ENCODE results near the gene ZBTB40. TPM values are rescaled to one million over a fixed set of nuclear protein-coding genes. Genes with fewer than 3 reads are reported as not detected.

ZBTB40 gene
- total RNA-seq, 1 donor = 14.8 TPM

DNA sequence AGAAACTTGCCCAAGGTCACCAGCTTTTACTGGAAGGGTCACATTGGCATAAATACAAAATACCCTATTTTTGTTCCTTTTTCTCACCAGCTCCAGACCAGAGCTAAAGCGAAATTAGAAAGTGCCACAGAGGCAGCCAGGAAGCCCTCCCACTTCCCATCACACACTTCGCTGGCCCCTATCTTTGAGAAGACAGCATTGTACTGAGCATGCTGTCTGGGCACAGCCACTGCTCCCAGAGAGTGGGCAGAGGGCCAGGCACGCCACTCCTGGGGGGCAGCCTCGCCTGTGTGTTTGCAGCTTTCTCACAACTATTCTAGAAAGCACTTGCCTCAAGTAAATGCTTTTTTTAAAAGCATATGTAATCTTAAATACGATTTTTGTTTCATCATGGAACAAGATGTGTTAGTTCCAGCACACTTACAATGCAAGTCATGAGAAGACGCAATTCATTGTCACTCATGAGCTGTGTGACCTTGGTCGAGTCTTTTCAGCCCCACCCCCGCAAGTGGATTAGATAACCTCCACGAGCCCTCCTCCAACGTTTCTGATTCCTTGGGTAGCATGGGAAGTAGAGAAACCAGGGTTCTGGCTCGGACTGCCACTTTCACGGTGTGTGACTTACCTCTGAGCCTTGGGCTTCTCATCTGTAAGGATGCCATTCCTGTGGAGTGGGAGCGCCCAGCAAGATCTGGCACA, 85.9 kb downstream of the ZBTB40 start:
- Histone ChIP-seq H3K27me3 (ENCODE audit: insufficient read depth, low read length) (no peaks in the 10 kb centered on the region), H3K9me3 (ENCODE audit: low read depth, low read length) (no peaks in the 10 kb centered on the region), H3K4me1 (ENCODE audit: insufficient read depth, low read length) (no peaks in the 10 kb centered on the region), H3K4me3 (ENCODE audit: low read length) (no peak overlapping the region)

- Histone ChIP-seq H3K4me1 (ENCODE audit: insufficient read depth, low read length) (no peaks in the 10 kb centered on the region), H3K4me3 (ENCODE audit: low read length) (no peak overlapping the region), H3K9me3 (ENCODE audit: low read depth, low read length) (no peaks in the 10 kb centered on the region), H3K27me3 (ENCODE audit: insufficient read depth, low read length) (no peaks in the 10 kb centered on the region)
Measured at GRCh38 chr1:22539510-22540118, 88.0 kb downstream of the ZBTB40 start.

DNA sequence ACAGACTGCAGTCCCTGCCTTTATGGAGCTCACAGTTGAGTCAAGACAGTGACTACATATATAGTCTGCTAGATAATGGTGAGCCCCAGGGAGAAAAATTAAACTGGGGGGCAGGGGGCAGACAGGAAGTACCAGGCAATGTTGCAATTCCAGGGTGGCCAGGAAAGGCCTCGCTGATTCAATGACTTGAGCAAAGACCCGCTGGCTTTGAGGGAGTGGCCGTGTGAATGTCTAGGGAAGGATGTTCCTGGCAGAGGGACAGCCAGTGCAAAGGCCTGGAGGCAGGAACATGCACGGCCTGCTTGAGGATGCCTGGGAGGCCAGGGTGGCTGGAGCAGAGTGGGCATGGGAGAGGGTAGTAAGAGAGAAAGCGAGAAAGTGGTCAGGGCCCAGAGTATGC, 88.7 kb downstream of the ZBTB40 start:
- Histone ChIP-seq H3K9me3 (ENCODE audit: low read depth, low read length) (no peaks in the 10 kb centered on the region), H3K4me1 (ENCODE audit: insufficient read depth, low read length) (no peaks in the 10 kb centered on the region), H3K4me3 (ENCODE audit: low read length) (no peak overlapping the region), H3K27me3 (ENCODE audit: insufficient read depth, low read length) (no peaks in the 10 kb centered on the region)

DNA sequence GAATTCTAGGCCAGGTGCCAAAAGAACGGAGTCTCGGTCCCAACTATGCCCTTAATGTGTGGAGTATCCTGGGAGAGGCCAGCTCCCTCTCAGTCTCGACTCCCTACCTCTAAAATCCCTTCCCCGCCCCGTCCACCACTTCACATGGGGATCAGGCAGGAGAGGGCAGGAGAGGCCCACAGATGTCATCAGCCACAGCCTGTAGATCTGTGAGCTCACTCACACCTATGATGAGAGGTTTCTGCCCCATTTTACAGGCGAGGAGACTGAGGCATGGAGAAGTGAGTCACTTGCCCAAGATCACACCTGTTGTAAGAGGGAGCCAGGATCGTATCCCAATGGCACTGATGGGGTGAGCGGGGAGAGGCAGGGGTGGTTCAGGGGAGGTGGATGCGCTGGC, 91.2 kb downstream of the ZBTB40 start:
- no peaks in the 10 kb centered on the region for H3K27me3 ChIP-seq (ENCODE audit: insufficient read depth, low read length)
- H3K9me3 ChIP-seq (ENCODE audit: low read depth, low read length) = no peaks in the 10 kb centered on the region
- no peaks in the 10 kb centered on the region for H3K4me1 ChIP-seq (ENCODE audit: insufficient read depth, low read length)
- H3K4me3 ChIP-seq (ENCODE audit: low read length) = no peak overlapping the region

GRCh38 chr1:22543679-22544078, 92.0 kb downstream of the ZBTB40 start:
- Histone ChIP-seq H3K27me3 (ENCODE audit: insufficient read depth, low read length) (no peaks in the 10 kb centered on the region), H3K9me3 (ENCODE audit: low read depth, low read length) (no peaks in the 10 kb centered on the region), H3K4me1 (ENCODE audit: insufficient read depth, low read length) (no peaks in the 10 kb centered on the region), H3K4me3 (ENCODE audit: low read length) (no peak overlapping the region)

GRCh38 chr1:22544606-22545005, 93.0 kb downstream of the ZBTB40 start:
- Histone ChIP-seq H3K4me1 (ENCODE audit: insufficient read depth, low read length) (no peaks in the 10 kb centered on the region), H3K4me3 (ENCODE audit: low read length) (no peak overlapping the region), H3K9me3 (ENCODE audit: low read depth, low read length) (no peaks in the 10 kb centered on the region), H3K27me3 (ENCODE audit: insufficient read depth, low read length) (no peaks in the 10 kb centered on the region)

DNA sequence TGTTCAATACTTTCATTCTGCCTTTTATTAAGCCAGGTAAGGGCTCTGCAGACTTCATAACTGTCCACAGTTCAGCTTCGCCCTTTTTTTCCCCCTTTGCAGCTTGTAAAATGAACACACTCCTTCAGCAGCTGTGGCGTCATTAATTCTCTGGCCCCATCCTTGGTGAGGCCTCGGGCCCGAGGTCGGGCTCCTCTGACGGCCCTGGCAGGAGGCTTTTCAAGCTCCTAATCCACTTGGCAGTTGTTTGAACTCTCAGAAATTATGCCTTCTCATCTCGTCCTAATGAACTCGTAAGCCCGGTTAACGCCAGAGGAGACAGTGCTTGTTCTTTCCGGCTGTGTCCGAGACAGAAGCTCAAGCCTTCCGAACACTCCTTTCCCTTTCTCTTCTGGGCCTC, 93.5 kb downstream of the ZBTB40 start:
- Histone ChIP-seq H3K27me3 (ENCODE audit: insufficient read depth, low read length) (no peaks in the 10 kb centered on the region), H3K9me3 (ENCODE audit: low read depth, low read length) (no peaks in the 10 kb centered on the region), H3K4me1 (ENCODE audit: insufficient read depth, low read length) (no peaks in the 10 kb centered on the region), H3K4me3 (ENCODE audit: low read length) (no peak overlapping the region)

DNA sequence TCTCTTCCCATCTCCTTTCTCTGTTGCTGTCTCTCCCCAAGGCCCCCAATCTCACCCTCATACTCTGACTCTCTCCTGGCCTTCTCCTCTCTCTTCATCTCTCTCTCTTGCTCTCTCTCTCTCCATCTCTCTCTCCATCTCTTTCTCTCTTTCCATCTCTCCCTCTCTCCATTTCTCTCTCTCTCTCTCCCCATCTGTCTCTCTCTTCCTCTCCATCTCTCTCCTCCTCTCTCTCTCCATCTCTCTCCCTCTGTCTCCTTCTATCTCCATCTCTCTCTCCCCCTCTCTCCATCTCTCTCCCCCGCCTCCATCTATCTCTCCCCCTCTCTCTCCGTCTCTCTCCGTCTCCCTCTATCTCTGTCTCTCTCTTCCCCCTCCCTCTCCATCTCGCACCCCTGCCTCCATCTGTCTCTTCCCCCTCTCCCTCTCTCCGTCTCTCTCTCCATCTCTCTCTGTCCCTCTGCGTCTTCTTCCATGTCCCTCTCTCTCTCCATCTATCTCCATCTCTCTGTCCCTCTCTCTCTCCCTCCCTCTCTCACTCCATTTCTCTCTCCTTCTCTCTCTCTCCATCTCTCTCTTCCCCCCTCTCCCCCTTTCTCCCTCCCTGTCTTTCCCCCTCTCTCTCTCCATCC, 95.7 kb downstream of the ZBTB40 start:
- H3K27me3 ChIP-seq (ENCODE audit: insufficient read depth, low read length) = no peaks in the 10 kb centered on the region
- H3K9me3 ChIP-seq (ENCODE audit: low read depth, low read length) = no peaks in the 10 kb centered on the region
- no peaks in the 10 kb centered on the region for H3K4me1 ChIP-seq (ENCODE audit: insufficient read depth, low read length)
- H3K4me3 ChIP-seq (ENCODE audit: low read length) = no peak overlapping the region

DNA sequence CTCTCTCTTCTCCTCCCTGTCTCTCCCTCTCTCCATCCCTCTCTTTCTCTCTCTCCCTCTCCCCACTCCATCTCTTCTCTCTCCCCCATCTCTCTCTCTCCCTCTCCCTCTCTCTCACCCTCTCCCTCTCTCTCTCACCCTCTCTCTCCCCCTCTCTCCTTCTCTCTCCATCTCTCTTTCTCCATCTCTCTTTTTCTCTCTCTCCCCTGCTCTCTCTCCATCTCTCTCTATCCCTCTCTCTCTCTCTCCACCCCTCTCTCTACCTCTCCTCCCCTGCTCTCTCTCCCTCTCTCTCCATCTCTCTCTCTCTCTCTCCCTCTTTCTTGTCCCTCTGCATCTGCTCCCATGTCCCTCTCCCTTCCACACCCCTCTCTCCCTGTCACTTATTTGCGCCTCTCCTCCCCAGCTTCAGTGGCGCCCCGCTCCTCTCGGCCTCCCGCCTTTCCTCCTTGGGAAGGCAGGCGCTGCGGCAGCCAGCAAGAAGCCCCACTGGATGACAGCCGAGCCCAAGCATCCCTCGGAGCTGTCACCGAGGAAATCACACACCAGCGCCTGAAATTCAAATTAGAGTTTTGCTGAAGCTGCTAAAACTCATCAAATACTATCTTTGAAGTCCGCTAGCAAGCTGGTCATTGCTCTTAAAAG, 96.3 kb downstream of the ZBTB40 start:
- no peaks in the 10 kb centered on the region for H3K27me3 ChIP-seq (ENCODE audit: insufficient read depth, low read length)
- no peaks in the 10 kb centered on the region for H3K4me1 ChIP-seq (ENCODE audit: insufficient read depth, low read length)
- H3K4me3 ChIP-seq (ENCODE audit: low read length) = no peak overlapping the region
- H3K9me3 ChIP-seq (ENCODE audit: low read depth, low read length) = no peaks in the 10 kb centered on the region

GRCh38 chr1:22550021-22550420, 98.4 kb downstream of the ZBTB40 start:
- no peaks in the 10 kb centered on the region for H3K9me3 ChIP-seq (ENCODE audit: low read depth, low read length)
- no peaks in the 10 kb centered on the region for H3K4me1 ChIP-seq (ENCODE audit: insufficient read depth, low read length)
- no peaks in the 10 kb centered on the region for H3K27me3 ChIP-seq (ENCODE audit: insufficient read depth, low read length)
- H3K4me3 ChIP-seq (ENCODE audit: low read length) = no peak overlapping the region

GRCh38 chr1:22551591-22551990, 99.9 kb downstream of the ZBTB40 start:
- no peaks in the 10 kb centered on the region for H3K4me1 ChIP-seq (ENCODE audit: insufficient read depth, low read length)
- H3K4me3 ChIP-seq (ENCODE audit: low read length) = no peak overlapping the region
- no peaks in the 10 kb centered on the region for H3K27me3 ChIP-seq (ENCODE audit: insufficient read depth, low read length)
- H3K9me3 ChIP-seq (ENCODE audit: low read depth, low read length) = no peaks in the 10 kb centered on the region

- H3K9me3 ChIP-seq (ENCODE audit: low read depth, low read length) = no peaks in the 10 kb centered on the region
- H3K4me1 ChIP-seq (ENCODE audit: insufficient read depth, low read length) = no peaks in the 10 kb centered on the region
- H3K4me3 ChIP-seq (ENCODE audit: low read length) = no peak overlapping the region
- H3K27me3 ChIP-seq (ENCODE audit: insufficient read depth, low read length) = no peaks in the 10 kb centered on the region
Measured at GRCh38 chr1:22552021-22552420, 100.4 kb downstream of the ZBTB40 start.

DNA sequence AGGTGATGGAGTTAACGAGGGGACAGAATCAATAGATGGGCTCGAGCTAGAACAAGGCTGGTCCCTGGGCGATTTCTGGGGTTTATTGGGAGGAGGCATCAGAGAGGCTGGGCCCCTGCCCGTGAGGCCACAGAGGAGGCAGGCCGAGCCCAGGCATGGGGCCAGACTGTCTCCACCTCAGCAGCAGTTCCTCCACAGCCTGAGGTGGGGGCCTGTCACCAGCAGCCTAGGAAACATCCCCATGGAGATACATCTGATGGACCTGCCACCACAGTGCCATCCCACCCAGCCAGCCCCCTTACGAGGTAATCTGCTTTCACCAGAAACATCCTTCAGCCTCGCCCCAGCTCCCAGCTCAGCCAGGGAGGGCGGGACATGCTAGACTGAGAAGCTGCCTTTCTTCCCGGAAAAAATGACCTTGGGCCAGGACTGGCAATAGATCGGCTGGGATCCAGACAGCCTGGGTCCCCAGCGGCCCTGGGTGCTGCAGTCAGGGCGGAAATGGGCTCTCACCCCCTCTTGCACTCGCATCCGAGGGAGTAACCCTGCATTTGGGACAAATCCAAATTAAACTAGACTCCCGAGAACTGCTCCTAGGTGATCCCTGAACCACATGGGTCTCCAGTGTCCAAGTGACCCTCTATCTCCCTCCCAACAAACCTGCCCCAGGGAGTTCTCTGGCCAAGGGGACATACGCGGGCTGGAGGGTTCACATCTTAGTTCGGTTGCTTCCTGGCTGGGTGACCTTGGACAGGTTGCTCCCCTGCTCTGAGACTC, 101.6 kb downstream of the ZBTB40 start:
- no peaks in the 10 kb centered on the region for H3K4me1 ChIP-seq (ENCODE audit: insufficient read depth, low read length)
- H3K4me3 ChIP-seq (ENCODE audit: low read length) = no peak overlapping the region
- H3K9me3 ChIP-seq (ENCODE audit: low read depth, low read length) = no peaks in the 10 kb centered on the region
- H3K27me3 ChIP-seq (ENCODE audit: insufficient read depth, low read length) = no peaks in the 10 kb centered on the region

- H3K27me3 ChIP-seq (ENCODE audit: insufficient read depth, low read length) = no peaks in the 10 kb centered on the region
- H3K9me3 ChIP-seq (ENCODE audit: low read depth, low read length) = no peaks in the 10 kb centered on the region
- no peak overlapping the region for H3K4me3 ChIP-seq (ENCODE audit: low read length)
Measured at GRCh38 chr1:22553991-22554522, 102.4 kb downstream of the ZBTB40 start.

DNA sequence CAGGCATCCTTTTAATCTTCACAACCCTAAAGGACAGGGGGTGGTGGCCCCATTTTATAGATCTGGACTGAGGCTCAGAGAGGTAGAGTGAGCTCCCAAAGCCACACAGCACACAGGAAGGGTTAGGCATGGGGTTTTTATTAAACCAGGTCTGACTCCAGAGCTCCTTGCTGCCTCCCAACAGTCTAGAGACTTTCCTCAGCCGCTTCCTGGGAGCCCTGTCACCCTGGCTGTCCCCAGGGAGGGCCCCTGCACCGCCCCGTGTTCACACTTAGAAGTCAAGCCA, 103.7 kb downstream of the ZBTB40 start:
- no peaks in the 10 kb centered on the region for H3K4me1 ChIP-seq (ENCODE audit: insufficient read depth, low read length)
- no peaks in the 10 kb centered on the region for H3K9me3 ChIP-seq (ENCODE audit: low read depth, low read length)
- no peak overlapping the region for H3K4me3 ChIP-seq (ENCODE audit: low read length)
- H3K27me3 ChIP-seq (ENCODE audit: insufficient read depth, low read length) = no peaks in the 10 kb centered on the region

More at GRCh38 chr1:22553991-22554522, 102.4 kb downstream of the ZBTB40 start:
- H3K4me1 ChIP-seq (ENCODE audit: insufficient read depth, low read length) = no peaks in the 10 kb centered on the region

Data from mononuclear cell (primary cell).